ENCODE results near the gene SLC25A1.
"Not testable (repeated sequence)": the region's sequence is repeated elsewhere in the genome, so short reads cannot be mapped to it uniquely, and the experiment has no call there.

SLC25A1 gene

GRCh38 chr22:19166421-19166820 lies 12.1 kb downstream of the SLC25A1 start:
- no peak for DNase-seq (ENCODE audit: low read depth)

GRCh38 chr22:19164425-19164824 lies 14.1 kb downstream of the SLC25A1 start:
- DNase-seq (ENCODE audit: low read depth): no peak

GRCh38 chr22:19158649-19159048 lies 19.9 kb downstream of the SLC25A1 start:
- not testable (repeated sequence) for DNase-seq (ENCODE audit: low read depth)

GRCh38 chr22:19156109-19156508 lies 22.4 kb downstream of the SLC25A1 start:
- DNase-seq (ENCODE audit: low read depth): not testable (repeated sequence)

GRCh38 chr22:19152942-19153883 lies 25.3 kb downstream of the SLC25A1 start:
- DNase-seq (ENCODE audit: low read depth): no peak

- no peak for DNase-seq (ENCODE audit: low read depth)
Measured at GRCh38 chr22:19151329-19152191, 27.0 kb downstream of the SLC25A1 start.

GRCh38 chr22:19150482-19151328 lies 27.8 kb downstream of the SLC25A1 start:
- DNase-seq (ENCODE audit: low read depth): no peak

- no peak for DNase-seq (ENCODE audit: low read depth)
Measured at GRCh38 chr22:19149991-19150390, 28.5 kb downstream of the SLC25A1 start, which contains the start of gene GSC2. GSC2 (minus strand) TSS chr22:19150292; CDS start chr22:19150283, 9 bp downstream.

- DNase-seq (ENCODE audit: low read depth): no peak
Measured at GRCh38 chr22:19149047-19149883, 29.3 kb downstream of the SLC25A1 start.

GRCh38 chr22:19148417-19149046 lies 30.0 kb downstream of the SLC25A1 start:
- DNase-seq (ENCODE audit: low read depth): no peak

- no peak for DNase-seq (ENCODE audit: low read depth)
Measured at GRCh38 chr22:19147195-19147780, 31.2 kb downstream of the SLC25A1 start.

GRCh38 chr22:19146215-19146968 lies 32.1 kb downstream of the SLC25A1 start:
- no peak for DNase-seq (ENCODE audit: low read depth)

GRCh38 chr22:19143967-19144400 lies 34.6 kb downstream of the SLC25A1 start:
- no peak for DNase-seq (ENCODE audit: low read depth)

- no peak for DNase-seq (ENCODE audit: low read depth)
Measured at GRCh38 chr22:19143212-19143611, 35.3 kb downstream of the SLC25A1 start.

- no peak for DNase-seq (ENCODE audit: low read depth)
Measured at GRCh38 chr22:19142394-19142793, 36.1 kb downstream of the SLC25A1 start.

GRCh38 chr22:19139974-19140373 lies 38.6 kb downstream of the SLC25A1 start:
- no peak for DNase-seq (ENCODE audit: low read depth)

GRCh38 chr22:19139001-19139356 lies 39.6 kb downstream of the SLC25A1 start:
- no peak for DNase-seq (ENCODE audit: low read depth)

GRCh38 chr22:19138217-19139000 lies 40.1 kb downstream of the SLC25A1 start:
- no peak for DNase-seq (ENCODE audit: low read depth)
